ENCODE results near the gene TRMT2A.
"Not testable (repeated sequence)": the region's sequence is repeated elsewhere in the genome, so short reads cannot be mapped to it uniquely, and the experiment has no call there.

TRMT2A gene

GRCh38 chr22:20084547-20085413 lies 32.2 kb downstream of the TRMT2A start:
- DNase-seq (ENCODE audit: low read depth): no peak

GRCh38 chr22:20083891-20084546 lies 33.0 kb downstream of the TRMT2A start:
- DNase-seq (ENCODE audit: low read depth): no peak

- no peak for DNase-seq (ENCODE audit: low read depth)
These were observed 33.7 kb downstream of the TRMT2A start for GRCh38 chr22:20083157-20083890.

- DNase-seq (ENCODE audit: low read depth): no peak
These were observed 36.0 kb downstream of the TRMT2A start for GRCh38 chr22:20080776-20081654.

GRCh38 chr22:20080445-20080775 lies 36.6 kb downstream of the TRMT2A start:
- DNase-seq (ENCODE audit: low read depth): peak; percentile 48

GRCh38 chr22:20079745-20080444 lies 37.1 kb downstream of the TRMT2A start, which contains the start of gene DGCR8:
Gene DGCR8, plus strand, starts transcription at chr22:20080241. Its CDS starts 5,723 bp downstream, at chr22:20085964.
- peak; percentile 37 for DNase-seq (ENCODE audit: low read depth)

- DNase-seq (ENCODE audit: low read depth): no peak
These were observed 40.3 kb downstream of the TRMT2A start for GRCh38 chr22:20076627-20077172.

GRCh38 chr22:20071524-20071972 lies 45.5 kb downstream of the TRMT2A start:
- DNase-seq (ENCODE audit: low read depth): no peak

GRCh38 chr22:20069331-20070042 lies 47.5 kb downstream of the TRMT2A start:
- DNase-seq (ENCODE audit: low read depth): no peak

GRCh38 chr22:20068640-20069039 lies 48.4 kb downstream of the TRMT2A start:
- no peak for DNase-seq (ENCODE audit: low read depth)

- DNase-seq (ENCODE audit: low read depth): not testable (repeated sequence)
These were observed 49.7 kb downstream of the TRMT2A start for GRCh38 chr22:20067384-20067682.

GRCh38 chr22:20066617-20067383 lies 50.2 kb downstream of the TRMT2A start:
- no peak for DNase-seq (ENCODE audit: low read depth)

GRCh38 chr22:20065896-20066616 lies 51.0 kb downstream of the TRMT2A start:
- no peak for DNase-seq (ENCODE audit: low read depth)

GRCh38 chr22:20064545-20065262 lies 52.3 kb downstream of the TRMT2A start:
- DNase-seq (ENCODE audit: low read depth): no peak

- no peak for DNase-seq (ENCODE audit: low read depth)
These were observed 52.9 kb downstream of the TRMT2A start for GRCh38 chr22:20064140-20064480.

- no peak for DNase-seq (ENCODE audit: low read depth)
These were observed 53.5 kb downstream of the TRMT2A start for GRCh38 chr22:20063271-20064139.

- no peak for DNase-seq (ENCODE audit: low read depth)
These were observed 54.3 kb downstream of the TRMT2A start for GRCh38 chr22:20062766-20063083.
